Suprapubic skin (tissue), 4 donors: ENCODE results near the gene ERF. TPM values are rescaled to one million over a fixed set of nuclear protein-coding genes. Genes with fewer than 3 reads are reported as not detected.

Experiments
- DNase-seq, 2 donors: peaks; one replicate each; pipeline ENCODE4 v3.0.0-alpha.2; 2019; ENCODE audit warnings: low spot score in 2 of 2
- H3K27ac ChIP-seq: fragments of 200-600 bp; sonication (generic); one replicate; pipeline ENCODE4 v1.5.1; 2019
- H3K27me3 ChIP-seq: fragments of 200-600 bp; sonication (generic); one replicate; pipeline ENCODE4 v1.5.1; 2019
- H3K36me3 ChIP-seq: fragments of 200-600 bp; sonication (generic); one replicate; pipeline ENCODE4 v1.5.1; 2019
- H3K4me1 ChIP-seq: fragments of 200-600 bp; sonication (generic); one replicate; pipeline ENCODE4 v1.5.1; 2019
- H3K4me3 ChIP-seq: fragments of 200-600 bp; sonication (generic); one replicate; pipeline ENCODE4 v1.5.1; 2019; ENCODE audit warnings: mild to moderate bottlenecking
- H3K9me3 ChIP-seq: fragments of 200-600 bp; sonication (generic); one replicate; pipeline ENCODE4 v1.5.1; 2019
- EP300 ChIP-seq: sonication (generic); formaldehyde crosslinking; IDR thresholded peaks from one replicate; pipeline ENCODE4 v1.6.1; 2017; ENCODE audit warnings: antibody characterized with exemption
- POLR2A ChIP-seq, 2 donors: fragments of 450-650 bp; IDR thresholded peaks; one replicate each; pipeline ENCODE4 v1.6.1; 2017; ENCODE audit warnings: antibody characterized with exemption in 2 of 2, mild to moderate bottlenecking in 2 of 2, moderate library complexity in 2 of 2
- POLR2AphosphoS5 ChIP-seq, 3 donors: sonication (generic); formaldehyde crosslinking; IDR thresholded peaks; one replicate each; pipeline ENCODE4 v1.6.1; 2017; ENCODE audit warnings: antibody characterized with exemption in 3 of 3
- WGBS: methylation state at CpG from one replicate; pipeline ENCODE4 v1.1.5; 2018; 5-methylcytosine and 5-hydroxymethylcytosine counted together
- total RNA-seq, 4 donors: library from RNA; depleted of rRNA; stranded (reverse); fragments of >200 nt; gene quantifications; one replicate each; pipeline ENCODE4 v1.1.0, GENCODE V29; 2016
- TF ChIP-seq, protein P1 (sequence below), 2 donors: fragments of 200-600 bp in 1 of 2; fragments of 450-650 bp in 1 of 2; sonication (generic) in 1 of 2; IDR thresholded peaks; one replicate each; pipeline ENCODE4 v1.5.1; 2016 to 2019; ENCODE audit warnings: antibody characterized with exemption in 2 of 2, mild to moderate bottlenecking in 1 of 2, moderate library complexity in 1 of 2

The ERF gene
- total RNA-seq, 4 donors from 2014 or later: 36.8 to 49.5 (median 45.8) TPM

DNA sequence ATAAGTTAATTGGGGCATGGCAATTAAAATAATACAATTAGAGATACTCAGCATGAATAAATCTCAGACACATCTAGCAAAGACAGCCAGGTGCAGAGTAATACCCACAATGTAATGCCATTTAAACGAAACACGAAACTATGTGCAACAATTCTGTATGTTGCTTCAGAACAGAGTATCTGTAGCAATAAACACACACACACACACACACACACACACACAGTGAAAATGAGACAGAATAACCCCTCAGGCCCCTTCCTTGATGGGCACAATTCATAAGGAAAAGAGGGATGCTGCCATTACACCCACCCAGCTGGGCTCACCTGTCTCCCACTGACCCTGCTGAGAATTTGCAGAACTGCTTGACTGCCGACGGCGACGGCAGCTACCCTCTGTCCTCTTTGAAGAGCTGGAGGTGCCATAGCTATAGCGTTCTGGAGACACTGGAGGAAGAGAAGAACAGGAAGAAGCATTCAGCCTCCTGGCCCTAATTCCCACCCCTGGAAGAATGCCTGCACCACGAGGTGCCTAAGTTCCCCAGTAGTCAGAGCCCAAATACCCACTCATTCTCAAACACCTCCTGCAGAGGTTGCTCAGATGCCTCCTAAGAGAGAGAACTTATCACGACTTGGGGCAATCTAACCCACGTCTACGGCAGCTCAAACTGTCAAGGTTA lies 40.0 kb downstream of the ERF start:
- no peak overlapping the region for H3K4me3 ChIP-seq
- no peak for DNase-seq

DNA sequence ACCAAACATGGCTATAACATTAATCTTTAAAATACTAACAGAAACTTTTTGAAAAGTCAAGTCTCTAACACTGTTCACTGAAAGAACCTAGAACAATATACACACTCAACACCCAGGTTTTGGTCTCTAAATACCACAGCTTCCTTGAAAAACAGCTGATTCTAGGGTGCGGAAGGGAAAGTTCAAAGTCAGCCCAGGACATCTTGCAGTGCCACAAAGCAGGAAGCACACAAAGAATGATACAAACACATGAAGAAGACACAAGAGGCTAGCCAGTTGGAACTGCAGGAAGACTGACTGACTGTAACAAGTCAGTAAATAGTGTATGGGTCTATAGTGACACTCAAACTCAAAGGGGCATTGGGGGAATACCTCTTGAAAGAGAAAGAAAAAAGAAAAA lies 42.0 kb downstream of the ERF start:
- Histone ChIP-seq H3K4me3 (no peak overlapping the region), H3K27ac (no peak overlapping the region), H3K9me3 (no peaks in the 10 kb centered on the region), H3K4me1 (peaks cover 29% of the 10 kb centered on the region), H3K36me3 (peaks cover 46% of the 10 kb centered on the region), H3K27me3 (no peaks in the 10 kb centered on the region)
- TF ChIP-seq, protein P1, sequence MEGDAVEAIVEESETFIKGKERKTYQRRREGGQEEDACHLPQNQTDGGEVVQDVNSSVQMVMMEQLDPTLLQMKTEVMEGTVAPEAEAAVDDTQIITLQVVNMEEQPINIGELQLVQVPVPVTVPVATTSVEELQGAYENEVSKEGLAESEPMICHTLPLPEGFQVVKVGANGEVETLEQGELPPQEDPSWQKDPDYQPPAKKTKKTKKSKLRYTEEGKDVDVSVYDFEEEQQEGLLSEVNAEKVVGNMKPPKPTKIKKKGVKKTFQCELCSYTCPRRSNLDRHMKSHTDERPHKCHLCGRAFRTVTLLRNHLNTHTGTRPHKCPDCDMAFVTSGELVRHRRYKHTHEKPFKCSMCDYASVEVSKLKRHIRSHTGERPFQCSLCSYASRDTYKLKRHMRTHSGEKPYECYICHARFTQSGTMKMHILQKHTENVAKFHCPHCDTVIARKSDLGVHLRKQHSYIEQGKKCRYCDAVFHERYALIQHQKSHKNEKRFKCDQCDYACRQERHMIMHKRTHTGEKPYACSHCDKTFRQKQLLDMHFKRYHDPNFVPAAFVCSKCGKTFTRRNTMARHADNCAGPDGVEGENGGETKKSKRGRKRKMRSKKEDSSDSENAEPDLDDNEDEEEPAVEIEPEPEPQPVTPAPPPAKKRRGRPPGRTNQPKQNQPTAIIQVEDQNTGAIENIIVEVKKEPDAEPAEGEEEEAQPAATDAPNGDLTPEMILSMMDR (IDR thresholded peaks at IDR 0.05): no peak
- TF ChIP-seq POLR2AphosphoS5 (IDR thresholded peaks at IDR 0.05): no peak
- no peak for TF ChIP-seq POLR2A (IDR thresholded peaks at IDR 0.05)
- TF ChIP-seq EP300: no peak
- no peak for DNase-seq
- WGBS: 81% methylated on average over 1 of the region's 1 CpG

More for the DNA sequence above, 40.0 kb downstream of the ERF start:
- no peak overlapping the region for H3K27ac ChIP-seq
- 83% methylated on average over 7 of the region's 11 CpGs for WGBS
- peaks cover 25% of the 10 kb centered on the region for H3K36me3 ChIP-seq
- peaks cover 42% of the 10 kb centered on the region for H3K4me1 ChIP-seq
- no peaks in the 10 kb centered on the region for H3K9me3 ChIP-seq
- TF ChIP-seq, protein P1 (IDR thresholded peaks at IDR 0.05): no peak
- no peak for TF ChIP-seq POLR2AphosphoS5 (IDR thresholded peaks at IDR 0.05)
- TF ChIP-seq POLR2A (IDR thresholded peaks at IDR 0.05): no peak
- TF ChIP-seq EP300: no peak
- no peaks in the 10 kb centered on the region for H3K27me3 ChIP-seq

DNA sequence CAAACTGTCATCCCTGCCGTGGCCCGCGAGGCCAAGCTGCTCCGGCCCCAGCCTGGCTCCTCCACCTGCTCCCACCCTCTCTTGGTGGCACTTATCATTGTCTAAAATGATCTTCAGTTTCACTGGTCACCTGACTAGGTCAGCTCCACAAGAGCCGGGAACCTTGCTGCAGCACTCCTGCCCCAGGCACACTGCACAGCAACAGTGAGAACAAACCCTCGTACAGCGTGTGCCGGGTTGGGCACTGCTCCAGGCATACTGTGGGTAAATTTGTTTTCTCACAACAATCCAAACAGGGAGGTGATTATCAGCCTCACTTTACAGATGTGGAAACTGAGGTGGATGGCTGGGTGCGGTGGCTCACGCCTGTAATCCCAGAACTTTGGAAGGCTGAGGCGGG lies 46.3 kb downstream of the ERF start:
- Histone ChIP-seq H3K27me3 (no peaks in the 10 kb centered on the region), H3K4me1 (peaks cover 38% of the 10 kb centered on the region), H3K27ac (no peak overlapping the region), H3K9me3 (no peaks in the 10 kb centered on the region), H3K4me3 (no peak overlapping the region), H3K36me3 (peaks cover 75% of the 10 kb centered on the region)
- 84% methylated on average over 11 of the region's 11 CpGs for WGBS
- no peak for TF ChIP-seq EP300
- TF ChIP-seq, protein P1 (IDR thresholded peaks at IDR 0.05): no peak
- DNase-seq: no peak

DNA sequence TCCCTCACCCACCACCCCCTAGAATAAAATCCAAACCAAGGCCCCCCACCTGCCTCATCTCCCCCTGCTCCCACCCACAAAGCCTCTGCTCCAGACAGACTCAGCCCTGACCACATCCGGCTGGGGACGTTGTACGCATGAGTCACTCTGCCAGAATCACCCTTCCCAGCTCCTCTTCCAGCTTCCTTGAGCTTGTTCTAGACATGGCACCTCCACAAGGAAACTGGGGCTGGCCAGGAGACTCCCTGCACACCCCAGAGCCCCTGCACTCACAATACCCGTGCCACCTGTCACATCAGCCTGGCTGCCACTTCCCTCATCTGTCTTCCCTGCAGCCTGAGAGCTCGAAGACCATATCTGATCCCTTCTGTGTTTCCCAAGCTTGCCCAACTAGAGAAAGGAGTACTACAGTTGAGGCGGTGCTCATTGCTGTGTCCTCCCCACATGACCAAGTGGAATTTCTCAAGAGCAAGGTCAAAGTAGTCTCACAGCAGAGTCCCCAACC lies 47.1 kb downstream of the ERF start:
- no peaks in the 10 kb centered on the region for H3K9me3 ChIP-seq
- peaks cover 39% of the 10 kb centered on the region for H3K4me1 ChIP-seq
- H3K4me3 ChIP-seq: no peak overlapping the region
- no peak for DNase-seq
- 66% methylated on average over 6 of the region's 6 CpGs for WGBS
- TF ChIP-seq POLR2AphosphoS5 (IDR thresholded peaks at IDR 0.05) (no peak), POLR2A (IDR thresholded peaks at IDR 0.05) (no peak), EP300 (no peak)
- TF ChIP-seq, protein P1 (IDR thresholded peaks at IDR 0.05): no peak
- peak overlapping the region; percentile 29 for H3K27ac ChIP-seq
- H3K36me3 ChIP-seq: peaks cover 82% of the 10 kb centered on the region
- H3K27me3 ChIP-seq: no peaks in the 10 kb centered on the region

DNA sequence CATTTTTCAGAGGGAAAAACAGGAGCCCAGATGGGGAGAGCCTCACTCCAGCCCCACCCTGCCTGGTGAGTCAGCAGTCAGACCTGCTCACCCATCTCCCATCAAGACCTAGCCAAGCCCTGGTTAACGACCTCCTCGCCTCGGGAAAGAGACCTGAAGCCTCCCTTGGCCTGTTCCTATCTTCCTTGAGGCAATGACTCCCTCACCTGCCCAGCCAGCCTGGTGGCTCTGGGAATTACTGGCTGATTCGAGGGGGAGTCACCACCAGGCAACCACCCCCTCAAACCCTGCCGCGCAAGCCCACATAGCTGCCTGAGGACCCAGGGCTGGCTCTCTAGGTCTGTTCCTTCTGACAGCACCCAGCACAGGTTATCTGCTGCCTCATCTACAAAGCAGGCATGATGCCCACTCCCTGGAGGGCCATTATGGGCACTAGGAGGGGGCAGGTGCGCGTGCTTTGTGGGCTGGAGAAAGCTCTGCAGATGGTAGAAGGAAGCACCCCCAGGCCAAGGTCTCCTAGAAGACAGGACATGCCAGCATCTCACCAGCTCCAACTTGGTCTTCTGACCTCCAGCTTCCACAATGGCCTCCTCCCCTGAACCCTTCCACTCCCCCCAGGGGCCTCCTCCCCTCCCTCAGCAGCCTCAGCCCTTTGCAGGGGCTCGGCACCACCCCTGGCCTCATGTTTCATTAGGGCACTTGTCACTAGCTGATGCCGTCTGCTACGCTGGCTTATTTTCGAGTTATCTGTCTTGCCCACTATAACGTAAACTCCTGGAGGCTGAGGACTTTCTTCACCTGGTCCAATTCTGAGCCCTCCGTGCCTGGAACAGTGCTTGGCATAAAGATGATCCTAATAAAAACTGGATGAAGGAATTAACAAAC lies 47.8 kb downstream of the ERF start:
- H3K4me3 ChIP-seq: no peak overlapping the region
- 67% methylated on average over 9 of the region's 14 CpGs for WGBS
- peaks cover 79% of the 10 kb centered on the region for H3K36me3 ChIP-seq
- H3K27me3 ChIP-seq: no peaks in the 10 kb centered on the region
- no peaks in the 10 kb centered on the region for H3K9me3 ChIP-seq
- no peak for DNase-seq
- TF ChIP-seq POLR2A (IDR thresholded peaks at IDR 0.05) (no peak), EP300 (no peak)
- TF ChIP-seq, protein P1 (IDR thresholded peaks at IDR 0.05): no peak
- H3K27ac ChIP-seq: peak overlapping the region; percentile 38
- H3K4me1 ChIP-seq: peaks cover 41% of the 10 kb centered on the region
